NT2/D1 (cell line): ENCODE results near the gene HEPACAM2.

ENCODE experiments used
- SUZ12 ChIP-seq: IDR thresholded peaks from 2 replicates; pipeline ENCODE4 v1.6.1; 2011; ENCODE audit not compliant: insufficient read length, insufficient read depth; ENCODE audit errors: extremely low read depth
- ZNF274 ChIP-seq: IDR thresholded peaks from 2 replicates; pipeline ENCODE4 v1.6.1; 2011; ENCODE audit warnings: mild to moderate bottlenecking, low read depth, low read length

DNA sequence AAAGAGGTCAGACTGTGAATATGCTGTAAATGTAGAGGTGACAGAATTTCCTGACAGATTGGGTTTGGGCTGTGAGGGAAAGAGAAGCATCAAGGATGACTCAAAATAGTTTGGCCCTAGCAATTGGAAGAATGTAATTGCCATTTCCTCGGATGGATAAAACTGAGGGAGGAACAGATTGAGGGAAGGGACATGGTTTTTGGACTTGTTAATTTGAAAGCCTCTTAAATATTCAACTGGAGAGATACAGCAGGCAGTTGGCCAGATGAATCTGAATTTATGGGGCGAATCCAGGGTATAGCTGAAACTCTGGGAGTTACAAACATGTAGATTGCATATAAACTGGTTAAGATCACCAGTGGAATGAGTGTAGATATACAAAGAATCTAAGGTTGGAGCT is 9.3 kb upstream of the HEPACAM2 start:
- TF ChIP-seq ZNF274 = no peak
- TF ChIP-seq SUZ12 = no peak
